ENCODE data around the gene CLCA1. TPM values are rescaled to one million over a fixed set of nuclear protein-coding genes. Genes with fewer than 3 reads are reported as not detected.

The CLCA1 gene
- polyA plus RNA-seq, 2 of the 4 experiments (the other 2 are of a cell fraction): not detected

GRCh38 chr1:86450847-86451246 lies 17.9 kb upstream of the CLCA1 start:
- no peak for ATAC-seq
- H3K9me3 ChIP-seq: no peaks in the 10 kb centered on the region
- H3K4me2 ChIP-seq: no peak overlapping the region
- DNase-seq (ENCODE audit: low read depth in 1 of 2, low spot score in 1 of 2): no peak
- ChIA-PET CTCF (no interaction called here), POLR2A (no interaction called here)
- no peak overlapping the region for H3K4me3 ChIP-seq
- WGBS (ENCODE audit: missing lambda C conversion rate): 43% methylated on average over 3 of the region's 3 CpGs
- H3K4me1 ChIP-seq: no peaks in the 10 kb centered on the region
- no peak for FAIRE-seq
- TF ChIP-seq ZFP36 (IDR thresholded peaks at IDR 0.05; ENCODE audit: borderline replicate concordance, partially characterized antibody) (no peak), ZNF302 (CRISPR knock-in tag; IDR thresholded peaks at IDR 0.05) (no peak), HES2 (IDR thresholded peaks at IDR 0.05) (no peak), KDM1A (IDR thresholded peaks at IDR 0.05; ENCODE audit: low read depth) (no peak), SMC3 (IDR thresholded peaks at IDR 0.05) (no peak)
- H3K27ac ChIP-seq: no peak overlapping the region

DNA sequence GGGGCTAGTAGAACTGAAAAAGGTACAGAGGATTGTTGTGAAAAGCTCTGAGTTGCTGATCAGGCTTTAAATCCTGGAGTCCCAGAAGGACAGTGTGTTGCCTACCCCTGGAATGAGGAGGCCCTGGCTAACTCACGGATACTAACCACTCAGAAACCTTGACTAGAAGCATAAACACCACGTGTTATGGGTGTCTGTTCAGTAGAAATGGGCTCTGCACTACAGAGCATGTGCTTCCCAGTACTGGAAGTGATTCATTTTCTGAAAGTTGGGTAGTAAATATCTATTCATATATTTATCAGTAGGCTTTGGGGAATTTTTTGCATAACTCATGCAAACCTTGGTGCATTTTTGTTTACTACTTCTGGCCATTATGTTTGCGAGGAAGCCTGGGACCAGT lies 15.1 kb upstream of the CLCA1 start:
- no peaks in the 10 kb centered on the region for H3K4me1 ChIP-seq
- no peak overlapping the region for H3K4me3 ChIP-seq
- no peak overlapping the region for H3K4me2 ChIP-seq
- no peak for TF ChIP-seq EHF (CRISPR knock-in tag; IDR thresholded peaks at IDR 0.05)
- no peak for TF ChIP-seq MAX (IDR thresholded peaks at IDR 0.05)
- no peak for TF ChIP-seq RNF2 (IDR thresholded peaks at IDR 0.05; ENCODE audit: borderline replicate concordance, low read depth)
- TF ChIP-seq RAD21 (conservative IDR thresholded peaks at IDR 0.05 in 1 of 2, IDR thresholded peaks at IDR 0.05 in 1 of 2): no peak
- TF ChIP-seq, protein P1, sequence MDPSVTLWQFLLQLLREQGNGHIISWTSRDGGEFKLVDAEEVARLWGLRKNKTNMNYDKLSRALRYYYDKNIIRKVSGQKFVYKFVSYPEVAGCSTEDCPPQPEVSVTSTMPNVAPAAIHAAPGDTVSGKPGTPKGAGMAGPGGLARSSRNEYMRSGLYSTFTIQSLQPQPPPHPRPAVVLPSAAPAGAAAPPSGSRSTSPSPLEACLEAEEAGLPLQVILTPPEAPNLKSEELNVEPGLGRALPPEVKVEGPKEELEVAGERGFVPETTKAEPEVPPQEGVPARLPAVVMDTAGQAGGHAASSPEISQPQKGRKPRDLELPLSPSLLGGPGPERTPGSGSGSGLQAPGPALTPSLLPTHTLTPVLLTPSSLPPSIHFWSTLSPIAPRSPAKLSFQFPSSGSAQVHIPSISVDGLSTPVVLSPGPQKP (IDR thresholded peaks at IDR 0.05; ENCODE audit: low read depth, low read length): no peak
- no peak for TF ChIP-seq FOSL2 (IDR thresholded peaks at IDR 0.05)
- no peak for TF ChIP-seq FOSL2 (CRISPR knock-in tag; IDR thresholded peaks at IDR 0.05)
- no peak for TF ChIP-seq ZC3H11A (IDR thresholded peaks at IDR 0.05)
- TF ChIP-seq FOXS1 (CRISPR knock-in tag; IDR thresholded peaks at IDR 0.05): no peak
- TF ChIP-seq JUN (IDR thresholded peaks at IDR 0.05): no peak
- TF ChIP-seq, protein P2, sequence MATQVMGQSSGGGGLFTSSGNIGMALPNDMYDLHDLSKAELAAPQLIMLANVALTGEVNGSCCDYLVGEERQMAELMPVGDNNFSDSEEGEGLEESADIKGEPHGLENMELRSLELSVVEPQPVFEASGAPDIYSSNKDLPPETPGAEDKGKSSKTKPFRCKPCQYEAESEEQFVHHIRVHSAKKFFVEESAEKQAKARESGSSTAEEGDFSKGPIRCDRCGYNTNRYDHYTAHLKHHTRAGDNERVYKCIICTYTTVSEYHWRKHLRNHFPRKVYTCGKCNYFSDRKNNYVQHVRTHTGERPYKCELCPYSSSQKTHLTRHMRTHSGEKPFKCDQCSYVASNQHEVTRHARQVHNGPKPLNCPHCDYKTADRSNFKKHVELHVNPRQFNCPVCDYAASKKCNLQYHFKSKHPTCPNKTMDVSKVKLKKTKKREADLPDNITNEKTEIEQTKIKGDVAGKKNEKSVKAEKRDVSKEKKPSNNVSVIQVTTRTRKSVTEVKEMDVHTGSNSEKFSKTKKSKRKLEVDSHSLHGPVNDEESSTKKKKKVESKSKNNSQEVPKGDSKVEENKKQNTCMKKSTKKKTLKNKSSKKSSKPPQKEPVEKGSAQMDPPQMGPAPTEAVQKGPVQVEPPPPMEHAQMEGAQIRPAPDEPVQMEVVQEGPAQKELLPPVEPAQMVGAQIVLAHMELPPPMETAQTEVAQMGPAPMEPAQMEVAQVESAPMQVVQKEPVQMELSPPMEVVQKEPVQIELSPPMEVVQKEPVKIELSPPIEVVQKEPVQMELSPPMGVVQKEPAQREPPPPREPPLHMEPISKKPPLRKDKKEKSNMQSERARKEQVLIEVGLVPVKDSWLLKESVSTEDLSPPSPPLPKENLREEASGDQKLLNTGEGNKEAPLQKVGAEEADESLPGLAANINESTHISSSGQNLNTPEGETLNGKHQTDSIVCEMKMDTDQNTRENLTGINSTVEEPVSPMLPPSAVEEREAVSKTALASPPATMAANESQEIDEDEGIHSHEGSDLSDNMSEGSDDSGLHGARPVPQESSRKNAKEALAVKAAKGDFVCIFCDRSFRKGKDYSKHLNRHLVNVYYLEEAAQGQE (IDR thresholded peaks at IDR 0.05): no peak
- TF ChIP-seq CTCF (IDR thresholded peaks at IDR 0.05): no peak
- TF ChIP-seq JUNB (IDR thresholded peaks at IDR 0.05): no peak
- TF ChIP-seq HEYL (CRISPR knock-in tag; IDR thresholded peaks at IDR 0.05): no peak
- TF ChIP-seq HDAC2 (IDR thresholded peaks at IDR 0.05): no peak
- no peak for TF ChIP-seq ATOH8 (CRISPR knock-in tag; IDR thresholded peaks at IDR 0.05; ENCODE audit: low read depth)
- no peak for TF ChIP-seq USF2 (IDR thresholded peaks at IDR 0.05)
- TF ChIP-seq CEBPB (IDR thresholded peaks at IDR 0.05): no peak
- no peak for TF ChIP-seq PHF8 (IDR thresholded peaks at IDR 0.05; ENCODE audit: borderline replicate concordance, low read depth)
- ChIA-PET POLR2A (no interaction called here), CTCF (interaction anchor here (1.7 kb wide), 1 partner anchor 21 kb away, joined by 3 read pairs; no protein-coding TSS in a partner anchor)
- no peak for DNase-seq (ENCODE audit: low read depth in 1 of 2, low spot score in 1 of 2)
- WGBS (ENCODE audit: missing lambda C conversion rate): 54% methylated on average over 3 of the region's 3 CpGs
- no peak for FAIRE-seq
- ATAC-seq: no peak
- H3K27ac ChIP-seq: no peak overlapping the region
- no peaks in the 10 kb centered on the region for H3K9me3 ChIP-seq

Measured in A549 (cell line).